ENCODE measurements around the gene C6orf89.

C6orf89 gene, protein sequence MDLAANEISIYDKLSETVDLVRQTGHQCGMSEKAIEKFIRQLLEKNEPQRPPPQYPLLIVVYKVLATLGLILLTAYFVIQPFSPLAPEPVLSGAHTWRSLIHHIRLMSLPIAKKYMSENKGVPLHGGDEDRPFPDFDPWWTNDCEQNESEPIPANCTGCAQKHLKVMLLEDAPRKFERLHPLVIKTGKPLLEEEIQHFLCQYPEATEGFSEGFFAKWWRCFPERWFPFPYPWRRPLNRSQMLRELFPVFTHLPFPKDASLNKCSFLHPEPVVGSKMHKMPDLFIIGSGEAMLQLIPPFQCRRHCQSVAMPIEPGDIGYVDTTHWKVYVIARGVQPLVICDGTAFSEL

DNA sequence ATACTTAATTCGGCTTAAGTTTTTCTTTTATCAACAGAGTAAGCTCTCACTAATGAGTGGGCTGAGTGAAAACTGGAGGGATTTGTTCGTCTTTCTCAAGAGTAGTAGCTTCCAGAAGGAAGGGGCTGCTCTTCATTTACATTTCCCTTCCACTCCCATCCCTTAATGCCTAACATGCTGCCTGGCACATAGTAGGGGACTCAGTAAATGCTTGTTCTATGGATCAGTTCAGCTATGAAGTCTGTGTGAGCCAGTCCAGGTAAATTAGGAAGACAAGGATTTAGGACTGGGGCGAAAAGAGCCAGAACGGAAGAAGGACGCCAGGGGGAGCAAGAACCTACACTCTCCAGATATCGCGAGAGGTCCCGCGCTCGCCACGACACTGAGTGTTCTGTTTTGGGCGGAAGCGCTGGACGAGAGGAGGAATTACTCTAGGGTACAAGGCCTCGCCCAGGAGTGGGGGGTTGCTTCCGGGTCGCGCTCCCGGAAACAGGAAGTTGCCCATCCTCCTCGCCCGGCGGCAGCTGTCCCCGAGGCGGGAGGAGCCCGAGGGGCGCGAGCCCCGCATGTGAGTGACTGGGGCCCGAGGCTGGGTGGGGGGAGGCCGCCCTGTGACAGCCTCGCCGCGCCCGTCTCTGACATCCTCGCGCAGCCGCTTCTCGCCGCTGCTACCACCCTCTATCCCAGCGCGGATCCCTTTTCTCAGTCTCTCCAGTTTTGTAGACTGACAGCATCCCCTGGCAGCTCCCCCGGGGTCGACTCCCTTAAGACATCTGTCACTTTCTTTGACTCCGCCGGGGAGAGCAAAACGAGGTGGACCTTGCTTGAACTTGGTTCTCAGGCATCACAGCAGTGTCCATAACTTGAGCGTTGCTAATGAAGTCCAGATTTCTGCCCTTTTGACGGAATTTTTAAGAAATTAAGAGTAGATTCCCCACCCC lies at the start of gene C6orf89:
Gene C6orf89 (plus strand): TSS at position 492 of the 941 bp plus-strand sequence. CDS start 13,493 bp downstream, outside the sequence.
- DNase-seq: peak; percentile 99

DNA sequence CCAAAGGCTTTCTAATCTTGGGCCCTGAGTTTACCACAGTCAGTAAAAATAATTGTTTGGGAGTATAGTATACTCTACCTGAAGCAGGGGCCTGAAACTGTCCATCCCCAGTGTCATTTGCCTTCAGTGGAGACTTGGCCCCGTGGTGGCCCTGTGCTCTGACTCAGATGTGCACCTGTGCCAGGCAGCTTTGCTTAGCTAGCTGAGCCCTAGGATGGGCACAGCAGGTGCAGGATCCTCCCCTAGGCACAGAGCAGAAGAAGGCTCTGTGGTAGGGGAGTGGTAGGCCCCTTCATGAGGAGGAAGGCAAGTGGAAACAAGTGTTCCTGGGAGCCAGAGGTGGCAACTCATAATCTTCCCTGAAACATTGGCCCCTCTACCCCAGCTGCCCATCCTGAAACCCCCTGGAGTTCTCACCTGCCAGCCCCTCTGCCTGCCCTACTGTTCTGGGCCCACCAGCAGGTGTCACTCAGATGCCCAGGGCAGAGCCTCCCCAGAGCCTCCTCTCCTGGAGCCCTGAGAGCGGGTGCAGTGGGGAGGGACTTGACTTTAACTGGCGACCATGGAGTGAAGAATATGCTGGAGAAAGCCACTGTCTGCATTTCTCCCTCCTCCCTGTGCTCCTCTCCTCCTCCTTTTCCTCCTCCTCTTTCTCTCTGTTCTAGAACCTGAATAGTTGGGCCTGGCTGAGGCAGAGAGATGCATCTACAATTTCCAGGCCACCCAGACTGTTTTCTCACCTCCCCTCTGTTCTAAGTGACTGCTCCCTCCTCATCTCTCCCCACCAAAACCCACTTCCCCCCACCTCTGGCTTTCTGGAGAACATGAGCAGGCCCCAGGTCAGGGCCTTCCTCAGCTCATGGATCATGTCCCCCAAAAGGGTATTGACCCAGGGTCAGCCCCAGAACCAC lies 49.4 kb upstream of the C6orf89 start:
- DNase-seq: no peak

DNA sequence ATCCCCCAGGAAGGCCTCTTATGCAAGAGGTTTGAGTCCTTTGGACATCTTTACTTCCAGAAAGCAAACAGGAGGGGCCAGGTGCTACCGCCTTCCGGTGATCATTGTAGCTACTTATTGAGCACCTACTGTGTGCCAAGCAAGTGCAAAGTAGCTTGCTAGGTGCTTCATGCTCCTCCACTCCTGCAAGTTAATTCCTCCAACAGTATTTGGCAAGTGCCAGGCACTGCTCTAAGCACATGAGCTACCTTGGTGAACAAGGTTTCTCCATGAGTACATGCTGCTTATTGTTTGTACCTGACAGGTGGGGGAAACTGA lies 48.8 kb upstream of the C6orf89 start:
- DNase-seq: no peak

DNA sequence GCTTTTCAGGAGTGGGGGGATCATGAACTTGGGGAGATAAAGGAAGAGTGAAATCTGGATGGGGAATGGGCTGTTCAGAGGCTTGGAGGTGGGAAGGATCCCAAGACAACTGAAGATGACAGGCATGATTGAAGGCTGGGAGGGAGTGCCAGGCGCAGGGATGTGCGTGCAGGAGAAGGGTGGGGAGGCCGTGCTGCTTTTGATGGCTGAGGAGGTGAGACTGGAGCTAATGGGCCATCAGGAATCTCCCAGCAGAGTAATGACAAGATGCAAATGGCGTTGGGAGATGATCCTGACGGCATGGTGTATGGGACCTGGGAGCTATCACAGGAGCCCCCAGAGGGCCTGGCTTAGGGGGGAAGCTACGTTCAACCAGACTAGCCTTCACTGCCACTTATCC lies 48.1 kb upstream of the C6orf89 start:
- DNase-seq: no peak

DNA sequence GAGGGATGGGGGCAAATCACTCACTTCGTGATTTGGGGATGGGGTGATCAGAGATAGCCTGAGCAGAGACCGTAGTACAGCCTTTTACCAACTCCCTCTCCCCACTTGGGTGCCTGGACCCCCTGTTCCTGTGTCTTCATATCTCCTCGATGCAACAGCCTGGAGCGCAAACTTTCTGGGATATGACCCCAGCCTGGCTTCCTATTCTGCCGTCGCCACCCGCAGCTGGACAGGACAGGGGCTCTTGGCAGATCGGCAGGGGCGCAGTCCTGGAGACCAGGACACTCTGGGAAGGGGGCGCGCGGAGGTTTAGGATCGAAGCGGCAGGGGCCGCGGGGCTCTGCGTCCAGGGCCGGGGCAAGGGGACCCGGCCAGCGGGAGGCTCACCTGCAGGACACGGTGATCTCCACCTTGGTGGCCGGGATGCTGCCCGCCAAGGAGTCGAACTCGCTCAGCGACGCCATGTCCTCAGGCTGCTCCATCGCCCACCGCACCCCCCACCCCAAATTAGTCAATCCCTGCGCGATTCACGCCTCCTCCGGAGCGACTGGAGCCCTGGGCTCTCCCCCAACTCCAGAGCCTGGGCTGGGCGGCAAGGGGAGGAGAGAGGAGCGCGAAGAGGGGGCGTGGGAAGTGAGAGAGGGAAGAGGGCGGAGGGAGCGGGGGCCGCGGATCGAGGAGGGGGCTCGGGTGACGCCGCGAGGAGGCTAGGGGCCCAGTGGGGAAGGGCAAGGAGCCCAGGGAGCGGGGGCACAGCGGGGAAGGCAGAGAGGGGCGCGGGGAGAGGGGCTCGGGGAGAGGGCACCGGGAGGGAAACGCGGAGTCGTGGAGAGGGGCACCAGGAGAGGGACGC lies 46.6 kb upstream of the C6orf89 start, which contains the start of gene CPNE5:
Gene CPNE5 (minus strand): TSS at position 549 of the 853 bp plus-strand sequence. CDS start 67 bp downstream, at position 482.
- DNase-seq: no peak

DNA sequence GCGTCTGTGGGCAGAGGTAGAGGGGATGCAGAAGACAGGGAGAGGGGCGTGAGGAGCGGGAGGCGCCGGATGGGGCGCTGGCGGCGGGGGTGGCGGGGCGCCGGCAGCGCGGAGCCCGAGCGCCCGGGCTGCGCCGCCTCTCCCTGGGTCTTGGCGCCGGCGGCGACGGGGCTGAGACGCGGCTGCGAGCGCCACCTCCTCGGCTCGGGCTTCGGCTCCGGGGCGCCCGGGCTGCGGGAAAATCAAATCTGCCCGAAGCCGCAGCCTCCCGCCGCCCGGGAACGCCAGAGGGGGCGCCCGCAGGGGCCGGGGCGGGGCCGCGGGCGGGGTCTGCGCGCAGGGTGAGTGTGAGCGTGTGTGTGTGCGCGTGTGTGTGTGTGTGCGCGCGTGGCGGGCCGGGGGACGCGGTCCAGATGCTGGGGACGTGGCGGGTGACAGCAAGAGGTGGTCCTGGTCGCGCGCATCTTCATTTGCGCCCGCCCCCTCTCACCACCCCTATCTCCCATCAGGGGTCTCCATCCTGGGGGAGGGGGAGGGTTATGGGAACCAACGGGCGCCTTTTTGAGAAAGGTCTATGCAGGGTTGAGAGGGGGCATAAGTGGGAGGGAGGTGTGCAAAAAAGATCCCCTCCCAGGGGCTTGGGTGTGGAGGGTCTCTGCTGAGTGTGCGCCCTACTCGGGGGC lies 45.9 kb upstream of the C6orf89 start:
- peak; percentile 31 for DNase-seq

DNA sequence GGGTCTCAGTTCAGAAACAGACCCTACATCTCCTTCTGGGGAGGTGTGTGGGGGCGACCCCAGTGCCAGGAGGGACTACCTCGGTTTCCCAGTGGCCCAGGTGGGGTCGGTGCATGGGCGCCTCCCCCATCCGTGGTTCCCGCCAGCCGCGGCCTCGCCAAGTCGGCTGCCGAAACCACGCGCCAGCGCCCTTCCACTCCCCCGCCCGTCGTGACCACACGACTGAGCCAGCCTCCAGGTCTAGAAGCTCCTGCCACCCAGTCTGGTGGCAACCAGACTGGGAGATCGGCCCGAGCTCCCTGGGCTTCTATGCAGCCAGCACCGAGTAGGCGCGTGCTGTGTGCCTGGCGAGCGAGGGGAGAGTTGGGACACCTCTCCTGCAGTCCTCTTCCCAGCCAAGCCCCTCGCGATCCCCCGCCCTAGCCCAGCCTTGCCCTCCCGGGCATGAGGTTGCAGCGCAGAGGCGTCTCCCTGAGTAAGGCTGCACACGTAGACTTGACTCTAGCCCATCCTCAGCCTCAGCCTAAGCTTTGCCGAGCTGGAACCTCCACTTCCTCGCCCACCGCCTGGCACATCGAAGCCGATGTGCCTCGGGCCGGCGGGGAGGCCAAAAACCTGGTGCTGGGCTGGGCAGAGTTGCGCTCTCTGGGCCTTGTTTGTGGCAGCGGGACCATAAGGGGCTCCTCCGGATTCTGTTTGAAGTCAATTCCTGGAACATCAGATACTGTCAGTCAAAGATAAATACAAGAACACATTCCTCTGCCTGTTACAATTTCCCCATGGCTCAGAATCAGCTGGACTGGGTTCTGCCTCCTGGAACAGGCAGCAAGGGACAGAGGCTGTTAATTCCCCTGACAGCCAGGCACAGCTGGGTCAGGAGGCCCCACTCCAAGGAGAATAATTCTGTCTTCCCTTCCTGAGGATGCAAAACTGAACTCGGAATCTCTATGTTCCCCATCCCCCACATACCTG lies 45.0 kb upstream of the C6orf89 start:
- no peak for DNase-seq

DNA sequence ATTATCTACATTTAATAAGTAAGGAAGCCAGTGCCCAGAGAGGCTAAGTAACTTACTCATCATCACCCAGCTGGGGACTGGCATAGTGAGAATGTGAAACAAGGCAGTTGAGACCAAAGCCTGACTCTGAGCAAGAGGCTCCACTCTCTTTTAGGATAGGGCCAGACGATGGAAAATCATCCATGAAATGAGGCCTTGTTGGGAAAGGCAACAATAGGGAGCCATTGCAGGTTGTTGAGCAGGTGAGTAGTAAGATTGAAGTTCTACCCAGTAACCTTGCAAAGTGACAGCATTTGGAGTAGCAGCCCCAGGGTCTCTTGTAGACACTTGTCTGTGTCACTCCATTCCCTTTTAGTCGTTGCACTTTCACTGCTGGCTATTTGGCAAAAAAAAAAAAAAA lies 44.0 kb upstream of the C6orf89 start:
- DNase-seq: no peak

DNA sequence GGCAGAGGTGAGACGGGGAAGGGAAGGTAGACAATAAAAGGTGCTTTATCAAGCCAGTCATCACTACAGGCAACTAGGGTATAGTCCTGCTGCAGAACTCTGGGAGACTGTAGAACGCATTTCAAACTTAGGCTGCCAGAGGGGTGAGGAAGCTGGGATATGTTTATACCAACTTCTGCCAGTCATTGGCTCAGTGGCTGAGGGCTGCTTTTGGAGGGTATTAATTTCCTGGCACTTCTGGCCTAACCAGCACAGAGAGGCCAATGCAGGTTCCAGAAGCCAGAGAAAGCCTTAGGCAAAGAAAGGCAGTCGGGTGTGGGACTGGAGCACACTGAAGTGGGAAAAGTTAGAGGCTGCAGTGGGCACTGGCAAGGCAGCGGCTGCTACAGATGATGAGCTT lies 42.6 kb upstream of the C6orf89 start:
- no peak for DNase-seq

DNA sequence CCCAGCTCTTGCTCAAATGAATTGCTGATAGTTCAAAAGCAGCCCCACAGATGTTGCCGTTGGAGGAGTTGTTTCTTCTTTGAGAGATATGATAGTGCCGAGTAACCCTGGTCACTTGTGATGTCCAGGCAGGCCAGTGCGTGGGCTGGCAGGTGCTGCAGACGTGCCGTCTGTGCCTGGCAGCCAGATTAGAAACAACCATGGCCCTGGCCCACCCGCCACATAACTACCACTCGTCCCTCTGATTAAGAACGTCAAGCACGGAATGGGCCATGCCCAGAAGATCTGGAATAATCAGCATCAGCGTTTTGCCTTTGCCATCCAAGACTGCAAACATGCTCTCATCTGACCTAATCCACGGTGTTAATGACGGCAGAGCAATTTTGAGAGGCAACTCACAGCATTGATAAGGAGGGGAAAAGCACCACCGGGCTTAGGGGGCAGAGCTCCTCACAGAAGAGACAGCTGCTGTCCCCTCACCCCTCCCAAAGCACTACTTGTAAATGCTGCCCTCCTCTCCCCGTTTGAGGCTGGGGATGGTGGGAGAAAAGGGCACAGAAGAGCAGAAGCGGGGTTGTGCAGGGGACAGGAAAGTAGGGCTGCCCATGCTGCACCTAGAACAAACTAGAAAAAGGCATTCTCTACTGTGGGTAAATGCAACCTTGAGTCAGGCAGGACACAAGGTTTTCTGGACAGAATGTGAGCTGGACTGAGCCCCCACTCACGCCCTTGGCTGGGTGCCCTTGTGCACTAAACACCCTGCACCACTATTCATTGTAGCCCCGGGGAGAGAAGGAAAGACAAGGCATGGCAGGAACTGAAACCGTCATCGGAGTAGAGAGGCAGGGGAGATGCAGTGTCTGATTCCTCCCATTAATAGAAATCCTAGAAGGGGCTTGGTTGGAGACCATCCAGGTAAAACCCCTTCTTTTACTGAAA lies 41.3 kb upstream of the C6orf89 start:
- no peak for DNase-seq

DNA sequence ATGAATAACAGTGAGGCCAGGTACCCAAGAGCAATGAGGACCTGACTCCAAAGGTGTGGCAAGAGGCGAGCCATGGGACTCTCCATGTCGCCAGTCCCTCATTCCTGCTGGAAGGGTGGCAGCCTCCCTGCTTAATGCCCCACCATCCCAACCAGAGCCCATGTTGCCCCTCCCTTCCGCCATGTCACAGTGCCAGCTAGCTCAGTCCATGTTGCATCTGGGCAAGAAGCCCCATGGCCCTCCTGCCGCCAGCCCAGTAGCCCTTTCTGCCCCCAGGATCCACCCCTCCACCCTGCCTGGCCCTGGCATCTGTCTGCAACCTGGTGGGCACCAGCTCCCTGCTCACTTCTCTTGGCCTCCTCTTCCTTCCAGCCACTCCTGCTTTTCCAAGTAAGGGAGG lies 40.5 kb upstream of the C6orf89 start:
- no peak for DNase-seq

DNA sequence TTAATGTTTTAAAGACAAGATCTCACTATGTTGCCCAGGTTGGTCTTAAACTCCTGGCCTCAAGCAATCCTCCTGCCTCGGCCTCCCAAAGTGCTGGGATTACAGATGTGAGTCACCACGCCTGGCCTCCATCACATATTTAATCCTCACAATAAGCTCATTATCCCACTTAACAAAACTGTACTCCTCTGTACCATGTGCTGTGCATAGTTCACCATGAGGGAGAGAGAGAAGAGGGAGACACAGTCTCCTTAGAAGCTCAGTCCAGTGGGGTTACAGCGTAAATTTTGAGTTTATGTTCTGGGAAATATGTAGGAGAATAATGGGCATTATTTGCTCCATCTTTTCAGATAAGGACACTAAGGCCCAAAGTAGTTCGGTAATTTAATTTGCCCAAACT lies 38.6 kb upstream of the C6orf89 start:
- DNase-seq: no peak

DNA sequence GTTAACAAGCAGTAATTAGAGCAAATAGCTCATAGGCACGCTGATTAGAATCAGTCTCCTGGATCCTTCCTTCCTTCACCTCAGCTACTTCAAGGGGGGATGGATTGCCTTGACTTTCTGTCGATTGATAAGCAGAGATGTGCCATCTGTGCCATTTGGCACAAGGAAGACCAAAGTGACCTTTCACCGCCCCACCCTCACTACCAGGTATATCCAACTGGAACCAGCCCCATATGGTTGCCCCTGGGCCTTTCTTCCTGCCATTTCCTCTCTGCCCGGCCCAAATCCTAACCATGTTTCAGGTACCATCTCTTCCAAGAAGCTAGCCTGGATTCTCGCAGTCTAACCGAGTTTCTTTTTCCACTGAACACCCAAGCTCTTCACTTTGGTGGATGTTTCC lies 37.8 kb upstream of the C6orf89 start:
- no peak for DNase-seq

DNA sequence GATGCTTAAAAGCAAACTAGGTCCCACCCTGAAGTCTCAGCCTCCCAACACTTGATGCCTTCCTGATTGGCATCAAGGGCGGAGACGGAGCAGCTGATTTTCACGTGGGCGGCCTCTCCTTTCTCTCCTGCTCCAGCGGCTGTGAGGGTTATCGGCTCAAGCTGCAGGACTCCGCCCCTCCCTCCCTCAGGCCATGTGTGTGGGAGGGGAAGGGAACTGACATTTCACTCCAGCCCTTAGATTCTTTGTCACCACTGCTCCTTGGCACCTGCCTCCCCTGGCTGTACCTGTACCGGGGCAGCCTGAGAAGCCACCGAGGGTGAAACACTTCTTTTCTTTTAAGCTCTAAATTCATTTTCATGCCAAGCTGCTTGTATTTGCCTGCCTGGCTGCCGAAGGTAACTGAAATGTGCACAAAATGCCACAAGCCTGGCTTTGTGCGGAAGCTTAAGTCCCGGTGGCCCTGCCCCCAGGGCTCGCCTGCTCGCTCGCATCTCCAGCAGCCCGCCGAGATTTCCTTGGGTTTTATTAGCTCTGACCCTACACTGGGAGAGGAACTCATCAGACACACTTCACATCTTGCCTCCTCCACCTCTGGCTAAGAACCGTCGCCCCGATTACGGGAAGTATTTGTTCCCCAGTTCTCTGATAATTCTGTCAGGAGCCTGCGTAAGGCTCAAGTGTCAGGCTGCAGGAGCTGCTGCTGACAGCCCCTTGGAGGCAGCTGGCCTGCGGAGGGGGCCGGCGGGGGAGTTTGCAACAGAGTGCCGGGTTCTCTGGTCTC lies 36.9 kb upstream of the C6orf89 start:
- no peak for DNase-seq

DNA sequence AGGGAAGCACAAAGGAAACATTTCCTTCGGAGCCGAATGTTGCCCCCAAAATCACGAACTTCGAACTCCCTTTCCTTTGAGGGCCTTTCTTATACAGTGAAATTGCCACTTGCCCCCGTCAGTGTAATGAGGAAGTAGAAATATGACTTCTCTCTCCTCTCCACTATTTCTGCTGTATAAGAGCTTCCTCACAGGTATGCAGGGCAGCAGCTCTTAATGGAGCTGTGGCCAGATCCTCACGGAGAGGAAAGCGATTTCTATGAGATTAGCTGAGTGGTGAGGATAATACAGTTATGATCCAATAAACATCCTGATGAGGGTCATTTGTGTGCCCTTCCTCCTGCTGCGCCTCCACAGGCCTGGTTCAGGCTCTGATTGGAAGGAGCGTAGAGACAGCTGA lies 35.7 kb upstream of the C6orf89 start:
- no peak for DNase-seq

DNA sequence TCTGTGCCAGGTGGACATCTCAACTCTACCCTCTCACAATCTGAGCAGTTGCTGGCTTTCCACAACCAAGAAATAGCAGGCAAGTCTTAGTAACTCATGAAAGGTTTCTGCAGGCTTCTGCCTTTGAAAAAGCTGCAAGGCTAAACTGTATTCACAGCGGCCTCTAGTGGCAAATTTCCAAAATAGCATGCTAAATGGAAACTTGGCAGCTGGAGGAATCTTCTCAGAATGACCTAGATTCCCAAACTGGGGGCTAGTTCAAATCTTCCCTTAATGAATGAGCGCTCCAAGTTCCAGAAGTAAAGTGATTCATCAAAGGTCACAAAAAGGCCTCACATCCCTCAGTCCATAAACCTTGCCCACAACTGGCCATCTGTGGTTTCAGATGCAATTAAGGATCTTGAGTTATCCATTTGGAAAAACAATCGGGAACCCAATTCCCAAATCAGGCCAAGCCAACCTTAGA lies 34.6 kb upstream of the C6orf89 start:
- peak; percentile 44 for DNase-seq

DNA sequence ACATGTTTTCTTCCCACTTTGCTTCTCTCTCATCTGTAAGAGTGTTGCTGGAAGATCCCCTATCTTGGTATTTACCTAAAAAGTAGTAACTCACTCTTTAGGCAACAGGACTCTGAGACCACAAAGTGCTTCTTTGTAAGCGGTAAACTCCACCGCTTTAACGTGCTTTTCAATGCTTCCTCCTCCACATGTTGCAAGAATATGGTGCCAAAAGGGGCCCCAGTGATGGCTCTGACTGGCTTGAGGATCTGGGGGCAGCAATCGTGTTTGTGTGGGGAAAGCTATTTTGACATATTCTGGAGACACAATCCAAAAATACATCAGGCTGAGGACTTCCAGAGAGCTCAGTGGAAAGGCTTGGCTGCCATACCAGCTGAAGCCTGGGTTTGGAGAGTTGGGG lies 34.1 kb upstream of the C6orf89 start:
- DNase-seq: no peak

Measured in COR-L47 (cell line).